ENCODE data around the gene PGAP6. TPM values are rescaled to one million over a fixed set of nuclear protein-coding genes. Genes with fewer than 3 reads are reported as not detected.

PGAP6 gene
- total and polyA plus RNA-seq, 9 of the 15 experiments (the other 6 are each of a cell fraction or from before 2014, with no cell fraction given), result 0.45 to 50.2 (median 39.3) TPM

DNA sequence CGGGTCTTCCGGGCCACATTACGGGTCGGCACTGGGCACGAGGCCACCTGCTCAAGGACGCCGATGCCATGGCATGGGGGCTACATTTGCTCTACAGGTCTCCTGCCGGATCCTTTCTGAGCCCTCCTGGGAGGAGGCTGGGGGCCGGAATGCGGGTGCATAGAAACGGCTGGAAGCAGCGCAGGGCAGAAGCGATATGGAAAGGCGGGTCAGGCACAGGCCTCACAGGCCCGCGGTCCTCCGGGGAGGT, 57.7 kb downstream of the PGAP6 start (continued):
- no peak for TF ChIP-seq ETV1 (tag; conservative IDR thresholded peaks at IDR 0.05; ENCODE audit: low read depth)
- no peak for TF ChIP-seq ZNF263 (CRISPR knock-in tag; IDR thresholded peaks at IDR 0.05; ENCODE audit: borderline replicate concordance)
- TF ChIP-seq NR1H2 (CRISPR knock-in tag; IDR thresholded peaks at IDR 0.05), result peak; percentile 79; the same call in 1 of the 2 replicates
- TF ChIP-seq, protein P1, sequence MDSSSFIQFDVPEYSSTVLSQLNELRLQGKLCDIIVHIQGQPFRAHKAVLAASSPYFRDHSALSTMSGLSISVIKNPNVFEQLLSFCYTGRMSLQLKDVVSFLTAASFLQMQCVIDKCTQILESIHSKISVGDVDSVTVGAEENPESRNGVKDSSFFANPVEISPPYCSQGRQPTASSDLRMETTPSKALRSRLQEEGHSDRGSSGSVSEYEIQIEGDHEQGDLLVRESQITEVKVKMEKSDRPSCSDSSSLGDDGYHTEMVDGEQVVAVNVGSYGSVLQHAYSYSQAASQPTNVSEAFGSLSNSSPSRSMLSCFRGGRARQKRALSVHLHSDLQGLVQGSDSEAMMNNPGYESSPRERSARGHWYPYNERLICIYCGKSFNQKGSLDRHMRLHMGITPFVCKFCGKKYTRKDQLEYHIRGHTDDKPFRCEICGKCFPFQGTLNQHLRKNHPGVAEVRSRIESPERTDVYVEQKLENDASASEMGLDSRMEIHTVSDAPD (CRISPR knock-in tag; IDR thresholded peaks at IDR 0.05), result no peak
- TF ChIP-seq, protein P2, sequence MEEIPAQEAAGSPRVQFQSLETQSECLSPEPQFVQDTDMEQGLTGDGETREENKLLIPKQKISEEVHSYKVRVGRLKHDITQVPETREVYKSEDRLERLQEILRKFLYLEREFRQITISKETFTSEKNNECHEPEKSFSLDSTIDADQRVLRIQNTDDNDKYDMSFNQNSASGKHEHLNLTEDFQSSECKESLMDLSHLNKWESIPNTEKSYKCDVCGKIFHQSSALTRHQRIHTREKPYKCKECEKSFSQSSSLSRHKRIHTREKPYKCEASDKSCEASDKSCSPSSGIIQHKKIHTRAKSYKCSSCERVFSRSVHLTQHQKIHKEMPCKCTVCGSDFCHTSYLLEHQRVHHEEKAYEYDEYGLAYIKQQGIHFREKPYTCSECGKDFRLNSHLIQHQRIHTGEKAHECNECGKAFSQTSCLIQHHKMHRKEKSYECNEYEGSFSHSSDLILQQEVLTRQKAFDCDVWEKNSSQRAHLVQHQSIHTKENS (CRISPR knock-in tag; IDR thresholded peaks at IDR 0.05), result no peak
- TF ChIP-seq, protein P3, sequence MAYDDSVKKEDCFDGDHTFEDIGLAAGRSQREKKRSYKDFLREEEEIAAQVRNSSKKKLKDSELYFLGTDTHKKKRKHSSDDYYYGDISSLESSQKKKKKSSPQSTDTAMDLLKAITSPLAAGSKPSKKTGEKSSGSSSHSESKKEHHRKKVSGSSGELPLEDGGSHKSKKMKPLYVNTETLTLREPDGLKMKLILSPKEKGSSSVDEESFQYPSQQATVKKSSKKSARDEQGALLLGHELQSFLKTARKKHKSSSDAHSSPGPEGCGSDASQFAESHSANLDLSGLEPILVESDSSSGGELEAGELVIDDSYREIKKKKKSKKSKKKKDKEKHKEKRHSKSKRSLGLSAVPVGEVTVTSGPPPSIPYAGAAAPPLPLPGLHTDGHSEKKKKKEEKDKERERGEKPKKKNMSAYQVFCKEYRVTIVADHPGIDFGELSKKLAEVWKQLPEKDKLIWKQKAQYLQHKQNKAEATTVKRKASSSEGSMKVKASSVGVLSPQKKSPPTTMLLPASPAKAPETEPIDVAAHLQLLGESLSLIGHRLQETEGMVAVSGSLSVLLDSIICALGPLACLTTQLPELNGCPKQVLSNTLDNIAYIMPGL (CRISPR knock-in tag; IDR thresholded peaks at IDR 0.05), result no peak
- TF ChIP-seq, protein P4, sequence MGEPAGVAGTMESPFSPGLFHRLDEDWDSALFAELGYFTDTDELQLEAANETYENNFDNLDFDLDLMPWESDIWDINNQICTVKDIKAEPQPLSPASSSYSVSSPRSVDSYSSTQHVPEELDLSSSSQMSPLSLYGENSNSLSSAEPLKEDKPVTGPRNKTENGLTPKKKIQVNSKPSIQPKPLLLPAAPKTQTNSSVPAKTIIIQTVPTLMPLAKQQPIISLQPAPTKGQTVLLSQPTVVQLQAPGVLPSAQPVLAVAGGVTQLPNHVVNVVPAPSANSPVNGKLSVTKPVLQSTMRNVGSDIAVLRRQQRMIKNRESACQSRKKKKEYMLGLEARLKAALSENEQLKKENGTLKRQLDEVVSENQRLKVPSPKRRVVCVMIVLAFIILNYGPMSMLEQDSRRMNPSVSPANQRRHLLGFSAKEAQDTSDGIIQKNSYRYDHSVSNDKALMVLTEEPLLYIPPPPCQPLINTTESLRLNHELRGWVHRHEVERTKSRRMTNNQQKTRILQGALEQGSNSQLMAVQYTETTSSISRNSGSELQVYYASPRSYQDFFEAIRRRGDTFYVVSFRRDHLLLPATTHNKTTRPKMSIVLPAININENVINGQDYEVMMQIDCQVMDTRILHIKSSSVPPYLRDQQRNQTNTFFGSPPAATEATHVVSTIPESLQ (CRISPR knock-in tag; IDR thresholded peaks at IDR 0.05), result 0 out of 2 replicates have a peak, but pooled peaks have one; percentile 67
- no peak for TF ChIP-seq SAFB (IDR thresholded peaks at IDR 0.05; ENCODE audit: borderline replicate concordance, low read depth, low read length)
- TF ChIP-seq SRSF9 (IDR thresholded peaks at IDR 0.05; ENCODE audit: borderline replicate concordance, low read depth, low read length), result no peak
- TF ChIP-seq TEAD1 (CRISPR knock-in tag; IDR thresholded peaks at IDR 0.05), result 0 out of 4 replicates have a peak, but pooled peaks of 1 of the 2 experiments have one; percentile 33
- peak; percentile 70; the same call in 1 of the 2 replicates for TF ChIP-seq MIER1 (IDR thresholded peaks at IDR 0.05; ENCODE audit: low read depth)
- no peak for TF ChIP-seq SIN3B (IDR thresholded peaks at IDR 0.05; ENCODE audit: low read depth)
- TF ChIP-seq MYC (IDR thresholded peaks at IDR 0.05; ENCODE audit: low read depth, low read length), result no peak
- TF ChIP-seq MYC (CRISPR knock-in tag; IDR thresholded peaks at IDR 0.05; ENCODE audit: borderline replicate concordance, low read depth), result 0 out of 2 replicates have a peak, but pooled peaks have one; percentile 24
- TF ChIP-seq SMARCB1 (IDR thresholded peaks at IDR 0.05; ENCODE audit: insufficient read length, low read depth), result no peak
- TF ChIP-seq, protein P5, sequence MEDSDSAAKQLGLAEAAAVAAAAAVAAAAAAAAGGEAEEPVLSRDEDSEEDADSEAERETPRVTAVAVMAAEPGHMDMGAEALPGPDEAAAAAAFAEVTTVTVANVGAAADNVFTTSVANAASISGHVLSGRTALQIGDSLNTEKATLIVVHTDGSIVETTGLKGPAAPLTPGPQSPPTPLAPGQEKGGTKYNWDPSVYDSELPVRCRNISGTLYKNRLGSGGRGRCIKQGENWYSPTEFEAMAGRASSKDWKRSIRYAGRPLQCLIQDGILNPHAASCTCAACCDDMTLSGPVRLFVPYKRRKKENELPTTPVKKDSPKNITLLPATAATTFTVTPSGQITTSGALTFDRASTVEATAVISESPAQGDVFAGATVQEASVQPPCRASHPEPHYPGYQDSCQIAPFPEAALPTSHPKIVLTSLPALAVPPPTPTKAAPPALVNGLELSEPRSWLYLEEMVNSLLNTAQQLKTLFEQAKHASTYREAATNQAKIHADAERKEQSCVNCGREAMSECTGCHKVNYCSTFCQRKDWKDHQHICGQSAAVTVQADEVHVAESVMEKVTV (CRISPR knock-in tag; IDR thresholded peaks at IDR 0.05), result no peak
- no peak for TF ChIP-seq PYGO2 (tag; IDR thresholded peaks at IDR 0.05)
- TF ChIP-seq, protein P6, sequence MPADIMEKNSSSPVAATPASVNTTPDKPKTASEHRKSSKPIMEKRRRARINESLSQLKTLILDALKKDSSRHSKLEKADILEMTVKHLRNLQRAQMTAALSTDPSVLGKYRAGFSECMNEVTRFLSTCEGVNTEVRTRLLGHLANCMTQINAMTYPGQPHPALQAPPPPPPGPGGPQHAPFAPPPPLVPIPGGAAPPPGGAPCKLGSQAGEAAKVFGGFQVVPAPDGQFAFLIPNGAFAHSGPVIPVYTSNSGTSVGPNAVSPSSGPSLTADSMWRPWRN (IDR thresholded peaks at IDR 0.05; ENCODE audit: low read depth), result no peak
- TF ChIP-seq MTA1 (IDR thresholded peaks at IDR 0.05; ENCODE audit: borderline replicate concordance), result no peak

Measured in K562 (cell line).